Measurements from ENCODE around the gene KRT15.

Gene KRT15

DNA sequence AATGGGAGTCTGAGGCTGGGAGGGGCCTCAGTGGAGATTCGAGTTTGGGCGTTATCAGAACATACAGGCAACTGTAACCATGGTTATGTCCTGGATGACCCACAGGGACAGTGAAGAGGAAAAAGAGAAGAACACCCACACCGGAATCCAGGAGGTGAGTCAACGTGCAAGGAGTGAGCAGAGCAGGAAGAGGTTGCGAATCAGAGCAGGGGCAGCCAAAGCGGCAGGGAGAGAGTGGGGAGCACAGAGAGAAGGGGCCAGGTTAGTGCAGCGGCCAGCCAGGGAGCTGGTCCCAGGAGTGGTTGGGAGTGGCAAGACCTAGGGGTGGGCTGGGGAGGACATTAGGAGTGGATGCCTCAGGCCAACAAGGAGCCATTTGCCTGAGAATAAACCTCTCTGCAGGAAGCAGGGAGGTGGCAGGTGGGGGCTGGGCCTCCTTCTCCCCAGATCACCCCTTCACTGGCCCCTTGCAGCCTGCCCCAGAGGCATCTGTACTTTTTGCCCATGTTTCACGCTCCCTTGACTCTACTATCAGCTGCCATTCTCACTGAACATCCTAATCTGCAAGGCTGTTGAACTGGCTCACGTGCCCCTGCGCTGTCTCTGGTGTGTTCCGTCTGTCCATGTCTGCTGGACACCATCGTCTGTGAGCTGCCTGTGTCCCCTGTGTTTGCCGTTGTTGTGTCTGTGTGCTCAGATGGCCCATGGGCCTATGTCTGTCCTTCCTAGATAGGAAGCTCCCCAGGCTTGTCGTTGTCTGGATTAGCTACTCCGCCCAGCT is 18.4 kb downstream of the KRT15 start:
- no peak for DNase-seq

DNA sequence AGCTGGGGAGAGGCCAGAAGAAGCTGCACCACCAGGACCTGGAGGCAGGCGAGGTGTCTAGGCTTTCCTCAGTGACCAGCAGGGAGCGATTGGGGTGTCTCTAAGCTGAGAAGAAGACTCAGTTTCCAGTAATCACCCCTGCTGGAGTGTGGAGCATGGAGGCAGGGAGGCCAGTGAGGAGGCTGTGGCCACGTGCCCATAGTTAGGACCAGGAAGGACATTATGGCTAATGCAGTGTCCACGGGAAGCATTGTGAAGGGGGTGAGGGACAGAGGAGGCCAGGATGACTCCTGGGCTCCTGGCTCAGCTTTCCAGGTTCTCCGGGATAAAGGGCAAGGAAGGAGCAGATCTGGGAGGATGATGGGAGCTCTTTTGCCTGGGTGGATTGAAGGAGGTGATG is 19.0 kb downstream of the KRT15 start:
- DNase-seq: no peak

DNA sequence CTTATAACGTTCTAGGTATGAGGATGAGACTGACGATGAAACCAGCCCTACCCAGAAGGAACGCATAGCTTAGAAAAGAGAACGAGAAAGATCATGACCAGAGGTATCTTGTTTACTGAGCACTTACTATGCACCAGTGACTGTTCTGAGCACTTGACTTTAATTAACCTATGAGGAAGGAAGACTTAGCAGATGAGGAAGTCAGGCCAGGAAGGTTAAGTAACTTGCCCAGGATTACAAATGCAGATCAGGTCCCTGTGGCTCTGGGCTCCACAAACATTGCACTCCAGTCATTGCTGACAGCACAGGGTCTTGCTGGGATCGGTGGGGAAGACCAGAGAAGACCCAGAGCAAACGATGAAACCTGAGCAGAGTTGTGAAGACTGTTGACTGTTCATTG is 20.4 kb downstream of the KRT15 start:
- no peak for DNase-seq

- no peak for DNase-seq
Measured at GRCh38 chr17:41496803-41497484, 21.7 kb downstream of the KRT15 start.

DNA sequence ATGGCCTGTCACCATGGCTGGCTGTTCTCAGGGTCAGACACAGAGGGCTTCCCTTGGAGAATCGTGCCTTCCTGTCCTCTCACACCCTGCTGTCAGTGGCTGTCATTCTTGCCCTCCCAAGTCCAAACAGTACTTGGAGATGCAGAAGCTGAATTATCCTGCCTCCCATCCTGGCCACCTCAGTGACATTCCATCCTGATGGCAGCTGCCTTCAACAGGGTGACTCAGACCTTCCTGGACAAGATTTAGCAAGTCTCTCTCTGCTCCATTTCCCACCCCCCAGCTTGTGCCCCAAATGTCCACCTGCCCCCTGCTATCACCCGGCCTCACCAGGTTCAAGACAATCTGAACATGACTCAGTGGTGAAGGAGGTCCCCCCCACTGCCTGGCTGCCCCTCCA is 24.2 kb downstream of the KRT15 start:
- no peak for DNase-seq

- peak; percentile 27 for DNase-seq
Measured at GRCh38 chr17:41492771-41493170, 25.9 kb downstream of the KRT15 start.

DNA sequence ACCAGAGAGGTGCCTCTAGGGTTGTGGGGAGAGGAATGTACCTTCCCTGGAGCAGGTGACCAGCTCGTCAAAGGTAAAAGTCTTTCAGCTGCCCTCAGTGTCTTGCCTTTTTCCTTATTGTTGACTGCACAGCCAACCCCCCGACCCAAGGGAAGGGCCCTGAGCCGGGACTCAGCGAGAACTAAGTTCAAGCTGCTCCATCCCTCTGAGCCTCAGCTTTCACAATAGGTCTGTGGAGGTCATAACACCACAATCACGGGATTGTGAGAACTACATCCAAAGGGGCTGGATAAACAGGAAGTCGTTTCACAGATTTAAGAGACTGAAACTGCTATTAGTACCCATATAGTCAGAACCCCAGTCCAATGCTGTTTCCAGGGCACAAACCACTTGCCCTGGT is 26.3 kb downstream of the KRT15 start:
- DNase-seq: no peak

DNA sequence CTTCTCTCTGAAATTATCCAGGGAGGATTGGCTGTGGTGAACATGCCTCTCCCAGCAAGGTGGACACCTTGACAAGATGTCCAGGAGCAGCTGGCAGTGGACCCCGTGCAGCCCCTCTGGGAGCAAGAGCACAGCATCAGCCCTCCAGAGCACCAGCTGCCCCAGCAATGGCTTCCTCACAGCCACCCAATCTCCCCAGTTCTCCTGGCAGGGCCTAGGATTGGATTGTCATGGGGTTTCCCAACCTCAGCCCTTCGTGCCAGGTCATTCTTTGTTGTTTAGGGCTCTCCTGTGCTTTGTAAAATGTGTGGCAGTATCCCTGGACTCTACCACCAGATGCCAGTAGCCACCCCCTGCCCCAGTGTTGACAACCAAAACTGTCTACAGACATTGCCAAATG is 27.2 kb downstream of the KRT15 start:
- no peak for DNase-seq

DNA sequence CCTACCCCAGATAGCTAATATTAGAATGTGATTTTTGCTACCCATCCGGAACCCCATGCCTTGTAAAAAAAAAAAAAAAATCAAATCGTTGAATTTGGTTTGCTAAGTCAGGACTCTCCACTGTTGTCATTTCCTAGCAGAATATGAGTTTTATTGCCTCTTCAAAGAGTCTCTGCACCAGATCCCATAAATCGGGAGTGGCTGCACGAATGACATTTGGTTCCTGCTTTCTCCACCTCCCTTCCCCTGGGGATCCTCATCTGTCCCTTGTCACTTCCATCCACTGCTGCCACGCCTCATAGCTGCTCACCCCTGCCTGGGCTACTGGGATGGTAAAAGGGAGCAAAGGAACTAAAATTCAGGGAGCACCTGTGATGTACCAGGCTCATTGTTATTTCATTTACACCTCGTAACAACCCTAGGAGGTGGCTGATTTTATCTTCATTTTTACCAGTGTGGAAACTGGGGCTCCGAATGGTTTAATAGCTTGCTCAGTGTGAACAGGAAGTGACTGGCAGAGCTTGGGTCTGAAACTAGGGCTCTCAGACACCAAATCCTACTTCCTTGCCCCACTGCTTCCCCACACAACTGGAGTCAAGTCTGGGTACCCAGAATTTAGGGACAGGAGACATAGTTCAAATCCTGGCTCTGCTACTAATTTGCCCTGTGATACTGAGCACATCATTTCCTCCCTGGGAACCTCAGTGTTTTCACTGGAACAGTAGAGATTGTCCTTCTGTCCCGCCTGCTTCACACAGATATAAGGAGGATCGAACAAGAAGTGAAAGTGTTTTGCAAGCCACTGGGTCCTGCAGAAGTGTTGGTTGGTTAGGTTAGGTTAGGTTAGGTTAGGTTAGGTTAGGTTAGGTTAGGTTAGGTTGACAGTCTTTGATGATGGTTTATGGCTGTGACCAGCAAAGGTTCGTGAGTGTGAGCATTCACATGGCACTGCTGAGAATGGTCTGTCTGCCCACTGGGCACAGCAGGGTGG is 28.4 kb downstream of the KRT15 start:
- DNase-seq: no peak

DNA sequence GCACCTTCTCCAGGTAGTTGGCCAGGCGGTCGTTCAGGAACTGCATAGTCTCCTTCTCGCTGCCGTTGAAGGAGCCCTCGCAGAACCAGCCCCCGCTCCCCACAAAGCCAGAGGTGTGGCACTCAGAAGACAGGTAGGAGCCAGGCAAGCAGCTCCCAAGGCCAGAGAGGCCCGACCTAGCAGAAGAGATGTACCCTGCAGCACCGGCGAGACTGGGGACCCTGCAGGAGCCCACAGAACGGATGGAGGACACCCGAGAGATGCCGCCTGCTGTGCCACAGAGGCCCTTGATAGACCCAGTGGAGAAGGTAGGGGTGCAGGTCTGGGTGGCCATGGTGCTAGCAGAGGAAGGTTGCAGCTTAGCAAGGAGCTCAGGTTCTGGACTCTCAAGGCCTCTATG is 29.2 kb downstream of the KRT15 start, which contains the start of gene KRT36:
TSS of gene KRT36 (minus strand) at position 380 of the 400 bp plus-strand sequence. CDS start at position 334, 46 bp downstream.
- DNase-seq: no peak

- no peak for DNase-seq
Measured at GRCh38 chr17:41486809-41487530, 31.7 kb downstream of the KRT15 start.

DNA sequence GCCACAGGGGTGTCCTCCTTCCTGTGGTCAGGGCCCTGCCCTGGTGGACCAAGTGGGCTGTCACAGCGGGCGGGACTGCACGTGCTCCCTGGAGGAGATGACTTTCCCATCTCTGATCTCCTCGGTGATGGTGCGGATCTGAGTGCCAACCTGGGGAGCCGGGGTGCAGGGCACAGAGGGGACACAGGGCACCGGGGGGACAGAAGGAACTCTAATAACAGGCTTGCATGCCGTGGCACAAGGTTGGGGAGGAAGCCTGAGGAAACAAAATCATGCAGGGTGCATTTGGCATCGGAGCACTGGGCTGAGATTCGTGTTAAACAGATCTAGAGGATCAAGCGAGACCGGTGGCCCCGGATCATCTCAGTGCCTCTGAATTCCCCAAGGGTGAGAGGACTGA is 32.4 kb downstream of the KRT15 start:
- DNase-seq: no peak

DNA sequence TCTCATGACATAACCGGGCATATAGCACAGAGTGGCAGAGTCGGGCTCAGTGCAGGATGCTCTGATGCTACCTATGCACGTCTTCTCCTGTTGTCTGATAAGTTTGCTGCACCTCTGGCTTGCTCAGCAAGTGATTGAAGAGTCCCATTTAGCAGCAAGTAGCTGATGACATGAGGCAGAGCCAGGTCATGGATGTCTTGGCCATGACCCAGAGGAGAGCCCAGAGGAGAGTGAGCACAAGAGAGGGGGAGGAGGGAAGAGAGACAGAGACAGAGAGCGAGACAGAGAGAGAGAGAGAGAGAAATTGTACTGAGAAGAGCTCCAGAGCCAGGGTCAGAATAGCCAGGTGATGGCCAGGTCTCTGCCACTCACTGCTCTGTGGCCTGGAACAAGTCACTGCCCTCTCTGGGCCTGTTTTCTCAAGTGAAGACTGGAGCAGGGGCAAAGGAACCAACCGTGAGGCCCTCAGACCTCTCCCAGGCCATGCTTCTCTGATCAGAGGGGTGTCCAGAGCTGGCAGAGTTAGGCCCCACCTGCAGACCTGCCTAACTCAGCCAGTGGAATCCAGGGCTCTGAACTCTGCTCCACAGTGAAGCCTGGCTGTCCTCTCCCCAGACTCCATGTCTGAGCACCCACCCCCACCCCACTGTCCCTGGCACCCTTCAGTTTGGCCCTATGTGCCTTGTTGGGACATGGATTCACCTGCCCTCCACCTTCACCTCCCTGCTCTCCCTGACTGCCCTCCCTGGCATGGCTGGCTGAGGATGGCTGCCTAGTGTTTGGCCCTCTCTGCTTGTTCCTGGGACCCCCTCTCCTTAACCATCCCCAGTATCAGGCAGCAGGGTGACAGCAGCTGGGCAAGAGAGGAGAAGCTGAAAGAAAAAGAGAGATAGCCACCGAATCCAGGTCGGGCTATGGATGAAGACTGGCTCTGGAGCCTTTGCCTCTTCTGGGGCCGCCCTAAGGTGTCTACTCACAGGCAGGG is 33.5 kb downstream of the KRT15 start:
- no peak for DNase-seq

GRCh38 chr17:41483991-41484826 is 34.5 kb downstream of the KRT15 start:
- DNase-seq: no peak

- DNase-seq: no peak
Measured at GRCh38 chr17:41483531-41483930, 35.2 kb downstream of the KRT15 start.

DNA sequence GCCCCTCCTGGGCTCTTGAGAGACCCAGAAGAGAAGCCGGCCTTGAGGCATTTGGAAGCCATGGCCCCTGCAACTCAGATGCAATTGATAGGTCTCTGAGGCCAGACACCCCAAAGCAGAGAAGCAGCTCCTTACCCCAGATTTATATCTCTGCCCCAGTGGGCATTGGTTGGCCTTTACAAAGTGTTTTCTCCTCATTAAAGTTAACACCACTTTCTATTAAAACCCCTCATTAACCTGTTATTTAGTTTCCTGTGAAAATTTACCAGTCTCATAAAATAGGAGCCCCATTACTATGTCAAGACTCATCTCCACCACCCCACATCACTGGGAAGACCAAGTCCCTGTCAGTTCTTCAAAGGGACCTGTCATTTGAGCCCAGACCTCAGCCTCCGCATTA is 37.7 kb downstream of the KRT15 start, which contains the start of gene KRT35:
TSS of gene KRT35 (minus strand) at position 116 of the 400 bp plus-strand sequence. CDS start at position 62, 54 bp downstream.
- no peak for DNase-seq

DNA sequence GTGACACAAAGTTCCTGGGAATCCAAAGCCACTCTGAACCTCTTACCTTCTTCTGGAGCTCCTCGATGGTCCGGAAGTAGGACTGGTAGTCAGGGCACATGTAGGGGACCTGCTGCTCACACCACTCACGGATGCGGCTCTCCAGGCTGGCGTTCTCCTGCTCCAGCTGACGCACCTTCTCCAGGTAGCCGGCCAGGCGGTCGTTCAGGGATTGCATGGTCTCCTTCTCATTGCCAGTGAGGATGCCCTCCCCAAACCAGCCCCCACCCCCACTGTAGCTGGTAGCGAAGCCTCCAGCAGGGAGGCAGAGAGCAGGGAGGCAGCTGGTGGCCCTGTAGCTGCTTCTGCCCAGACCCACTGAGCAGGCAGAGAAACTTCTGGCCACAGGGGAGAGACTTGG is 38.1 kb downstream of the KRT15 start:
- no peak for DNase-seq

DNA sequence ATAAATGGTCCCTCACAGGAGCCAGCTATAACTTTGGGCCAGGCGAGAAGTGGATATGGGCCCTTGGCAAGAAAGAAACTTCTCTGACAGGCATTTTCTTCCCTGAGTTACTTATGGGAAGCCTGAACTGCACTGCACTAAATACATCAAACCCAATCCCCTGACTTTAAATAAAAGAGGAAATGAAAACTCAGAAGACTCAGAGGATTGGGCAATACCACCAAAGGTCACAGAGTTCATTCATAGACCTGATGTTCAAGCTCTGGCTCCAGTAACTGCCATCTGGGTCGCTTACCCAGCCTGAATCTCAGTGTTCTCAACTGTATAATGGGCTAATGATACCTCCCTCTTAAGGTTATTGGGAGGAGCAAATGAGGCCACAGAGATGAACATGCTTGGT is 38.6 kb downstream of the KRT15 start:
- no peak for DNase-seq

DNA sequence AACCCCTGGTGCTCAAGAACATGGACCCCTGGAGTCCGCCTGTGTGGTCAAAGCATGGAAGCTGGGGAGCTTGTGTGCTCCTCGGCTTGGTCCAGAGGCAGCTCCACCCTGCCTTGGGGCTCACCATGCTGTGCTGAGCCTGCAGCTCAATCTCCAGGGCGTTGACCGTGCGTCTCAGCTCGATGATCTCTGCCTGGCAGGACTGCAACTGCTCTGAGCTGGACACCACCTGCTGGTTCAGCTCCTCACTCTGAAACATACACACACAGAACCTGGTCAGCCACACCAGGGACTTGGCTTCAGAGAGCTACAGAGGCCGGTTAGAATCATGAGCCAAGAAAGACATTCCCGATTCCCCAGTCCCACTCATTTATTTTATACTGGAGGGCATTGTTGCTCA is 40.5 kb downstream of the KRT15 start:
- no peak for DNase-seq
